ENCODE measurements around the gene WRAP53. TPM values are rescaled to one million over a fixed set of nuclear protein-coding genes. Genes with fewer than 3 reads are reported as not detected.

The WRAP53 gene
- total and polyA plus RNA-seq, 10 of the 15 experiments (the other 5 are each of a cell fraction or from before 2014, with no cell fraction given) = 1.9 to 42.0 (median 21.9) TPM

GRCh38 chr17:7701681-7702080, 13.4 kb downstream of the WRAP53 start:
- Histone ChIP-seq H3K36me3 (ENCODE audit: control insufficient read depth in 2 of 2, insufficient read depth in 2 of 2, low read length in 1 of 2) (peaks cover 0 to 4% of the 10 kb centered on the region in 2 experiments; a peak in 2 of 4 replicates), H4K20me1 (ENCODE audit: control insufficient read depth, insufficient read depth) (no peaks in the 10 kb centered on the region), H3K9ac (ENCODE audit: control insufficient read depth, insufficient read depth, low read length) (no peak overlapping the region), H3K4me1 (ENCODE audit: control insufficient read depth, insufficient read depth, low read length) (no peaks in the 10 kb centered on the region), H3K27ac (ENCODE audit: control insufficient read depth, insufficient read depth) (no peak overlapping the region), H3K9me3 (replicated peaks; ENCODE audit: control insufficient read depth, insufficient read depth, low read length) (no peaks in the 10 kb centered on the region), H3K79me2 (ENCODE audit: control insufficient read depth, insufficient read depth, low read length) (no peaks in the 10 kb centered on the region), H3K27me3 (replicated peaks in 1 of 2; ENCODE audit: control insufficient read depth in 2 of 2, insufficient read depth in 2 of 2, low read length in 1 of 2) (peaks cover 3 to 4% of the 10 kb centered on the region in 2 experiments; a peak in 3 of 4 replicates), H3K4me2 (ENCODE audit: control insufficient read depth, insufficient read depth) (no peak overlapping the region), H3K4me3 (no peak overlapping the region), H2AFZ (ENCODE audit: control insufficient read depth, low read depth, low read length) (no peak overlapping the region)
- DNase-seq (ENCODE audit: low read depth, low spot score) = no peak
- FAIRE-seq = no peak
- ChIA-PET SMC1A (ENCODE audit: uncharacterized antibody, unreplicated experiment) (no interaction called here), RAD21 (ENCODE audit: unreplicated experiment) (no interaction called here), POLR2A (no interaction called here), CTCF (no interaction called here)
- ATAC-seq = no peak
- WGBS (ENCODE audit: insufficient coverage, insufficient replicate concordance, low lambda C conversion rate, missing lambda C conversion rate) = 93% methylated on average over 14 of the region's 14 CpGs
- no TSS peak for BruUV-seq (replicated peaks)
- intact Hi-C loops (cut with micrococcal nuclease; ENCODE audit: unreplicated experiment) = no loop called here
- in situ Hi-C loops (cut with MboI) = no loop called here
- TF ChIP-seq IKZF2 (IDR thresholded peaks at IDR 0.05) (no peak), CBFB (IDR thresholded peaks at IDR 0.05; ENCODE audit: low read depth) (no peak), ZNF592 (IDR thresholded peaks at IDR 0.05) (no peak), RBBP5 (conservative IDR thresholded peaks at IDR 0.05) (no peak), YBX1 (IDR thresholded peaks at IDR 0.05) (no peak)
